Measurements from ENCODE around the gene C10orf105.

DNA sequence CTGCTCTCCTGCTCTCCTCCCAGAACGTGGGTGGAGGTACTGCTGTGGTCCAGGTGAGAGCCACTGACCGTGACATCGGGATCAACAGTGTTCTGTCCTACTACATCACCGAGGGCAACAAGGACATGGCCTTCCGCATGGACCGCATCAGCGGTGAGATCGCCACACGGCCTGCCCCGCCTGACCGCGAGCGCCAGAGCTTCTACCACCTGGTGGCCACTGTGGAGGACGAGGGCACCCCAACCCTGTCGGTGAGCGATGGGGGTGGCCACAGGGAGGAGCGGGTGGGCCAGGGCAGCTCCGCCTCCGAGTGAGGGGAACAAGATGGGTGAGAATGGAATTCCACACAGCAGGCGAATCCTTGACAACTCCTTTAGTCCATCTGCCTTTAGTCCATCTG lies 22.1 kb upstream of the C10orf105 start:
- TF ChIP-seq ATF3 (IDR thresholded peaks at IDR 0.05; ENCODE audit: insufficient read depth, low read depth, low read length), result no peak
- no peak for TF ChIP-seq POLR2A (IDR thresholded peaks at IDR 0.05; ENCODE audit: control extremely low read depth in 1 of 2, low read depth in 2 of 2, low read length in 2 of 2)
- no peak for TF ChIP-seq JUN (IDR thresholded peaks at IDR 0.05; ENCODE audit: low read depth, low read length)
- TF ChIP-seq, protein P1, sequence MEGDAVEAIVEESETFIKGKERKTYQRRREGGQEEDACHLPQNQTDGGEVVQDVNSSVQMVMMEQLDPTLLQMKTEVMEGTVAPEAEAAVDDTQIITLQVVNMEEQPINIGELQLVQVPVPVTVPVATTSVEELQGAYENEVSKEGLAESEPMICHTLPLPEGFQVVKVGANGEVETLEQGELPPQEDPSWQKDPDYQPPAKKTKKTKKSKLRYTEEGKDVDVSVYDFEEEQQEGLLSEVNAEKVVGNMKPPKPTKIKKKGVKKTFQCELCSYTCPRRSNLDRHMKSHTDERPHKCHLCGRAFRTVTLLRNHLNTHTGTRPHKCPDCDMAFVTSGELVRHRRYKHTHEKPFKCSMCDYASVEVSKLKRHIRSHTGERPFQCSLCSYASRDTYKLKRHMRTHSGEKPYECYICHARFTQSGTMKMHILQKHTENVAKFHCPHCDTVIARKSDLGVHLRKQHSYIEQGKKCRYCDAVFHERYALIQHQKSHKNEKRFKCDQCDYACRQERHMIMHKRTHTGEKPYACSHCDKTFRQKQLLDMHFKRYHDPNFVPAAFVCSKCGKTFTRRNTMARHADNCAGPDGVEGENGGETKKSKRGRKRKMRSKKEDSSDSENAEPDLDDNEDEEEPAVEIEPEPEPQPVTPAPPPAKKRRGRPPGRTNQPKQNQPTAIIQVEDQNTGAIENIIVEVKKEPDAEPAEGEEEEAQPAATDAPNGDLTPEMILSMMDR (IDR thresholded peaks at IDR 0.05; ENCODE audit: control extremely low read depth in 1 of 3, insufficient read depth in 1 of 3, low read depth in 1 of 3, low read length in 3 of 3), result no peak
- no peak for TF ChIP-seq EP300 (IDR thresholded peaks at IDR 0.05; ENCODE audit: borderline replicate concordance in 1 of 2, low read depth in 2 of 2, low read length in 2 of 2)
- no peak for TF ChIP-seq SIN3A (conservative IDR thresholded peaks at IDR 0.05 in 1 of 2, IDR thresholded peaks at IDR 0.05 in 1 of 2; ENCODE audit: low read depth in 1 of 2, low read length in 2 of 2)
- no peak for TF ChIP-seq TAF1 (IDR thresholded peaks at IDR 0.05; ENCODE audit: low read depth, low read length)
- no peak for TF ChIP-seq EZH2 (IDR thresholded peaks at IDR 0.05; ENCODE audit: low read depth, low read length, severe bottlenecking)
